Tibial nerve (tissue), 3 donors: ENCODE measurements around the gene RPL29.

Source experiments
- POLR2A ChIP-seq, 2 donors: fragments of 450-650 bp; IDR thresholded peaks; one replicate each; pipeline ENCODE4 v1.6.1; 2017; ENCODE audit warnings: antibody characterized with exemption in 2 of 2, mild to moderate bottlenecking in 2 of 2, moderate library complexity in 2 of 2
- TF ChIP-seq, protein P1 (sequence below), 5 experiments: fragments of 200-600 bp in 3 of 5; fragments of 450-650 bp in 2 of 5; sonication (generic) in 3 of 5; IDR thresholded peaks; one replicate each; pipeline ENCODE4 v1.5.1; 2016 to 2019; ENCODE audit warnings: antibody characterized with exemption in 5 of 5, mild to moderate bottlenecking in 3 of 5, moderate library complexity in 2 of 5

DNA sequence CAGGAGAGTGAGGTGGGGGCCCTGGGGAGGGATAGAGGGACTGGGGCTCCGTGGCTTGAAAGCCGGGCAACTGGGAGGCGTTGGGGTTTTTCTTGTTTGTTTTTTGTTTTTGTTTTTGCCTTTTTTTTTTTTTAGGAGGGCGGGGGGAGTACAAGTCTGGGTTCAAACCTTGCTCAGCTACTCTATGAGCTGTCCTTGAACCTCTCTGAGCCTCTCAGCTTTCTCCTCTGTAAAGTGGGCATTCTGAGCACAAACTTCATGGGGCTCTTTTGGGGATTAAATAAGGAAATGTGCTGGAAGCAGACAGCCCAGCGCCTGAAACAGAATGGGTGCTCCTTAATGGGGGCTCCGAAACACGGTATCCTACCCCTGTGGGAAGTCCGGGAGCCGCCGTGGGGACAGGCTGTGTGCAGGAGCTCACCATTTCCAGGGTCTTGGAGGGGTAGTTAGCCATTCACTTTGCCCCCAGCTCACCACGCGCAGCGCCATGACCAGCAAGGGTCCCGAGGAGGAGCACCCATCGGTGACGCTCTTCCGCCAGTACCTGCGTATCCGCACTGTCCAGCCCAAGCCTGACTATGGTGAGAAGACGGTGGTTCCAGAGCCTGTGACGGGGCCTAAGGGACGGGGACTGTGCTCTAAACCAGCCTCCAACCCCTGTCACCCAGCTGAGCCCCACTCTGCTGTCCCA lies 12.0 kb downstream of the RPL29 start:
- TF ChIP-seq, protein P1, sequence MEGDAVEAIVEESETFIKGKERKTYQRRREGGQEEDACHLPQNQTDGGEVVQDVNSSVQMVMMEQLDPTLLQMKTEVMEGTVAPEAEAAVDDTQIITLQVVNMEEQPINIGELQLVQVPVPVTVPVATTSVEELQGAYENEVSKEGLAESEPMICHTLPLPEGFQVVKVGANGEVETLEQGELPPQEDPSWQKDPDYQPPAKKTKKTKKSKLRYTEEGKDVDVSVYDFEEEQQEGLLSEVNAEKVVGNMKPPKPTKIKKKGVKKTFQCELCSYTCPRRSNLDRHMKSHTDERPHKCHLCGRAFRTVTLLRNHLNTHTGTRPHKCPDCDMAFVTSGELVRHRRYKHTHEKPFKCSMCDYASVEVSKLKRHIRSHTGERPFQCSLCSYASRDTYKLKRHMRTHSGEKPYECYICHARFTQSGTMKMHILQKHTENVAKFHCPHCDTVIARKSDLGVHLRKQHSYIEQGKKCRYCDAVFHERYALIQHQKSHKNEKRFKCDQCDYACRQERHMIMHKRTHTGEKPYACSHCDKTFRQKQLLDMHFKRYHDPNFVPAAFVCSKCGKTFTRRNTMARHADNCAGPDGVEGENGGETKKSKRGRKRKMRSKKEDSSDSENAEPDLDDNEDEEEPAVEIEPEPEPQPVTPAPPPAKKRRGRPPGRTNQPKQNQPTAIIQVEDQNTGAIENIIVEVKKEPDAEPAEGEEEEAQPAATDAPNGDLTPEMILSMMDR (IDR thresholded peaks at IDR 0.05), result no peak
- no peak for TF ChIP-seq POLR2A (IDR thresholded peaks at IDR 0.05)
